GM21737 (cell line): ENCODE results near the gene FAM117A.

Source experiments
- ATAC-seq: cut with Tn5 transposase; IDR thresholded peaks from one replicate; pipeline ENCODE4 v1.9.1; 2021; ENCODE audit warnings: mild to moderate bottlenecking, moderate library complexity; ENCODE audit not compliant: unreplicated experiment

Gene FAM117A

GRCh38 chr17:49763735-49764558 is at the start of gene FAM117A:
FAM117A (minus strand) TSS chr17:49764131; CDS start chr17:49764087, 44 bp downstream.
- ATAC-seq: peak; percentile 94

- no peak for ATAC-seq
Measured at GRCh38 chr17:49809056-49809455, 45.1 kb upstream of the FAM117A start.

GRCh38 chr17:49798738-49799137 is 34.8 kb upstream of the FAM117A start:
- ATAC-seq: no peak

GRCh38 chr17:49798182-49798581 is 34.3 kb upstream of the FAM117A start:
- no peak for ATAC-seq

GRCh38 chr17:49795372-49795771 is 31.4 kb upstream of the FAM117A start:
- ATAC-seq: no peak

- no peak for ATAC-seq
Measured at GRCh38 chr17:49793309-49793708, 29.4 kb upstream of the FAM117A start.

GRCh38 chr17:49789243-49789578 is 25.3 kb upstream of the FAM117A start:
- ATAC-seq: no peak

- peak; percentile 90 for ATAC-seq
Measured at GRCh38 chr17:49788478-49789242, 24.7 kb upstream of the FAM117A start, which contains the start of gene KAT7. KAT7 (plus strand) TSS chr17:49788681; CDS start chr17:49788835, 154 bp downstream.

GRCh38 chr17:49787884-49788477 is 24.1 kb upstream of the FAM117A start:
- ATAC-seq: no peak

GRCh38 chr17:49784636-49785035 is 20.7 kb upstream of the FAM117A start:
- no peak for ATAC-seq

- ATAC-seq: no peak
Measured at GRCh38 chr17:49783791-49784190, 19.9 kb upstream of the FAM117A start.

GRCh38 chr17:49783071-49783715 is 19.3 kb upstream of the FAM117A start:
- no peak for ATAC-seq

- ATAC-seq: no peak
Measured at GRCh38 chr17:49779739-49780231, 15.9 kb upstream of the FAM117A start.

GRCh38 chr17:49779156-49779738 is 15.3 kb upstream of the FAM117A start:
- no peak for ATAC-seq

GRCh38 chr17:49777563-49777962 is 13.6 kb upstream of the FAM117A start:
- no peak for ATAC-seq

GRCh38 chr17:49776551-49777300 is 12.8 kb upstream of the FAM117A start:
- no peak for ATAC-seq

- no peak for ATAC-seq
Measured at GRCh38 chr17:49775546-49776260, 11.8 kb upstream of the FAM117A start.

- ATAC-seq: no peak
Measured at GRCh38 chr17:49766918-49767530, 3.1 kb upstream of the FAM117A start.
